SK-N-SH treated with all-trans-retinoic acid at 6 μM for 48 hours (cell line): ENCODE results near the gene CUEDC1.

Experiments
- ATAC-seq: fragments of 200-7000 bp; cut with Tn5 transposase; 3 replicates; pipeline ENCODE4 v1.9.1; 2020; ENCODE audit warnings: mild to moderate bottlenecking, moderate library complexity
- ARNTL ChIP-seq: fragments of 450-650 bp; formaldehyde crosslinking; IDR thresholded peaks from 2 replicates; pipeline ENCODE4 v1.5.0; 2020; ENCODE audit warnings: low read depth, mild to moderate bottlenecking, moderate library complexity, borderline replicate concordance
- BACH2 ChIP-seq: fragments of 250-450 bp; sonication (Bioruptor Pico); IDR thresholded peaks from 2 replicates; pipeline ENCODE4 v1.9.0; 2021; ENCODE audit warnings: mild to moderate bottlenecking, borderline replicate concordance
- CREB5 ChIP-seq: fragments of 250-450 bp; sonication (Bioruptor Pico); IDR thresholded peaks from 2 replicates; pipeline ENCODE4 v1.5.1; 2020; ENCODE audit warnings: low read depth, mild to moderate bottlenecking, moderate library complexity
- CSDC2 ChIP-seq: fragments of 250-450 bp; sonication (Bioruptor Pico); IDR thresholded peaks from 2 replicates; pipeline ENCODE4 v1.5.0; 2020; ENCODE audit warnings: mild to moderate bottlenecking, moderate library complexity
- CSRNP3 ChIP-seq: fragments of 250-450 bp; sonication (Bioruptor Pico); IDR thresholded peaks from 2 replicates; pipeline ENCODE4 v1.5.1; 2021; ENCODE audit warnings: mild to moderate bottlenecking, moderate library complexity
- ESRRG ChIP-seq: fragments of 250-450 bp; sonication (Bioruptor Pico); IDR thresholded peaks from 2 replicates; pipeline ENCODE4 v1.6.1; 2021; ENCODE audit warnings: mild to moderate bottlenecking
- GLIS3 ChIP-seq: fragments of 250-450 bp; sonication (Bioruptor Pico); IDR thresholded peaks from 2 replicates; pipeline ENCODE4 v1.5.0; 2020; ENCODE audit warnings: mild to moderate bottlenecking, moderate library complexity
- ISL1 ChIP-seq: fragments of 250-450 bp; sonication (Bioruptor Pico); IDR thresholded peaks from 2 replicates; pipeline ENCODE4 v2.1.2; 2022; ENCODE audit warnings: mild to moderate bottlenecking, moderate library complexity
- OSR1 ChIP-seq: fragments of 250-450 bp; sonication (Bioruptor Pico); IDR thresholded peaks from 2 replicates; pipeline ENCODE4 v1.8.0; 2022; ENCODE audit warnings: moderate library complexity, mild to moderate bottlenecking, inconsistent platforms
- POU6F1 ChIP-seq: fragments of 250-450 bp; sonication (Bioruptor Pico); IDR thresholded peaks from 2 replicates; pipeline ENCODE4 v1.8.0; 2021; ENCODE audit warnings: low read depth, mild to moderate bottlenecking, moderate library complexity, borderline replicate concordance
- PPARA ChIP-seq: fragments of 250-450 bp; sonication (Bioruptor Pico); IDR thresholded peaks from 2 replicates; pipeline ENCODE4 v1.5.0; 2020; ENCODE audit warnings: mild to moderate bottlenecking, borderline replicate concordance
- RARB ChIP-seq: fragments of 250-450 bp; sonication (Bioruptor Pico); IDR thresholded peaks from 2 replicates; pipeline ENCODE4 v1.8.0; 2021; ENCODE audit warnings: mild to moderate bottlenecking, moderate library complexity
- SNAI2 ChIP-seq: fragments of 250-450 bp; sonication (Bioruptor Pico); IDR thresholded peaks from 2 replicates; pipeline ENCODE4 v1.5.0; 2020; ENCODE audit warnings: mild to moderate bottlenecking, moderate library complexity
- TCF4 ChIP-seq: fragments of 250-450 bp; sonication (Bioruptor Pico); IDR thresholded peaks from 2 replicates; pipeline ENCODE4 v1.8.0; 2021; ENCODE audit warnings: mild to moderate bottlenecking, moderate library complexity, borderline replicate concordance
- TOX ChIP-seq: fragments of 250-450 bp; sonication (Bioruptor Pico); IDR thresholded peaks from 2 replicates; pipeline ENCODE4 v1.8.0; 2021; ENCODE audit warnings: mild to moderate bottlenecking, moderate library complexity, borderline replicate concordance
- TSHZ2 ChIP-seq: fragments of 250-450 bp; sonication (Bioruptor Pico); IDR thresholded peaks from 2 replicates; pipeline ENCODE4 v1.5.0; 2020; ENCODE audit warnings: mild to moderate bottlenecking, moderate library complexity
- ZC3H10 ChIP-seq: fragments of 250-450 bp; sonication (Bioruptor Pico); IDR thresholded peaks from 2 replicates; pipeline ENCODE4 v1.5.1; 2021; ENCODE audit warnings: mild to moderate bottlenecking, moderate library complexity
- ZFP30 ChIP-seq: fragments of 450-650 bp; formaldehyde crosslinking; IDR thresholded peaks from 2 replicates; pipeline ENCODE4 v1.5.0; 2022; ENCODE audit warnings: mild to moderate bottlenecking, moderate library complexity
- ZNF565 ChIP-seq: fragments of 450-650 bp; formaldehyde crosslinking; conservative IDR thresholded peaks from 2 replicates; pipeline ENCODE4 v1.5.0; 2020; ENCODE audit warnings: low read depth, mild to moderate bottlenecking, moderate library complexity
- ZNF70 ChIP-seq: fragments of 450-650 bp; formaldehyde crosslinking; IDR thresholded peaks from 2 replicates; pipeline ENCODE4 v1.5.0; 2020; ENCODE audit warnings: mild to moderate bottlenecking, moderate library complexity
- ZNF8 ChIP-seq: fragments of 450-650 bp; formaldehyde crosslinking; IDR thresholded peaks from 2 replicates; pipeline ENCODE4 v1.5.0; 2020; ENCODE audit warnings: mild to moderate bottlenecking, moderate library complexity

CUEDC1 gene

GRCh38 chr17:57926723-57927047, 28.5 kb downstream of the CUEDC1 start:
- TF ChIP-seq PPARA (CRISPR knock-in tag) (no peak), ZC3H10 (no peak), BACH2 (CRISPR knock-in tag) (no peak), TCF4 (CRISPR knock-in tag) (no peak), RARB (no peak), CSDC2 (CRISPR knock-in tag) (no peak), ARNTL (CRISPR knock-in tag) (no peak), CREB5 (CRISPR knock-in tag) (no peak), GLIS3 (CRISPR knock-in tag) (no peak)
- TF ChIP-seq, all 23 proteins: peak for 0
- ATAC-seq = no peak

GRCh38 chr17:57925361-57925990, 29.7 kb downstream of the CUEDC1 start:
- no peak for ATAC-seq
- TF ChIP-seq PPARA (CRISPR knock-in tag) (no peak), ESRRG (CRISPR knock-in tag) (no peak), ARNTL (CRISPR knock-in tag) (no peak)

- no peak for TF ChIP-seq CSRNP3 (CRISPR knock-in tag)
- TF ChIP-seq RARB = no peak
- TF ChIP-seq POU6F1 (CRISPR knock-in tag) = no peak
- TF ChIP-seq ZFP30 (CRISPR knock-in tag) = no peak
- TF ChIP-seq ZNF8 (CRISPR knock-in tag) = no peak
- no peak for TF ChIP-seq SNAI2 (CRISPR knock-in tag)
- TF ChIP-seq ESRRG (CRISPR knock-in tag) = no peak
- TF ChIP-seq ZNF565 = no peak
- no peak for TF ChIP-seq GLIS3 (CRISPR knock-in tag)
- TF ChIP-seq PPARA (CRISPR knock-in tag) = no peak
- no peak for TF ChIP-seq ZNF70 (CRISPR knock-in tag)
- TF ChIP-seq ZC3H10 = no peak
- TF ChIP-seq TOX (CRISPR knock-in tag) = no peak
- no peak for TF ChIP-seq BACH2 (CRISPR knock-in tag)
- TF ChIP-seq CREB5 (CRISPR knock-in tag) = no peak
- TF ChIP-seq TCF4 (CRISPR knock-in tag) = no peak
- no peak for TF ChIP-seq OSR1 (CRISPR knock-in tag)
- TF ChIP-seq, all 23 proteins: peak for 0
- ATAC-seq = no peak
These were observed 30.5 kb downstream of the CUEDC1 start for GRCh38 chr17:57924677-57925076.

GRCh38 chr17:57923182-57923872, 31.9 kb downstream of the CUEDC1 start:
- ATAC-seq = no peak
- no peak for TF ChIP-seq SNAI2 (CRISPR knock-in tag)
- TF ChIP-seq ZC3H10 = no peak
- TF ChIP-seq ARNTL (CRISPR knock-in tag) = no peak
- TF ChIP-seq BACH2 (CRISPR knock-in tag) = no peak
- no peak for TF ChIP-seq OSR1 (CRISPR knock-in tag)
- no peak for TF ChIP-seq TSHZ2 (CRISPR knock-in tag)
- TF ChIP-seq TCF4 (CRISPR knock-in tag) = no peak
- no peak for TF ChIP-seq ISL1 (CRISPR knock-in tag)
- TF ChIP-seq ZNF8 (CRISPR knock-in tag) = no peak
- TF ChIP-seq PPARA (CRISPR knock-in tag) = no peak
- TF ChIP-seq ZNF70 (CRISPR knock-in tag) = no peak
- no peak for TF ChIP-seq POU6F1 (CRISPR knock-in tag)
- TF ChIP-seq ZNF565 = no peak
- TF ChIP-seq CREB5 (CRISPR knock-in tag) = no peak
